Measurements from ENCODE around the gene RAB38. TPM values are rescaled to one million over a fixed set of nuclear protein-coding genes. Genes with fewer than 3 reads are reported as not detected.

The RAB38 gene
- total RNA-seq = 0.12 and 3.8 TPM in 2 replicates

GRCh38 chr11:88174709-88175568 is at the start of gene RAB38:
TSS of gene RAB38 (minus strand) at chr11:88175443. CDS start at chr11:88175384, 59 bp downstream.

Other genes starting within 250 kb of the RAB38 start
- 228 and 269 TPM in 2 replicates for gene CTSC, start 162.3 kb upstream of the RAB38 start, total RNA-seq